Astrocyte (in vitro differentiated cells and primary cell): ENCODE results near the gene TGIF1.

ENCODE experiments used
- CTCF ChIP-seq: IDR thresholded peaks from 2 replicates; pipeline ENCODE4 v1.5.1; 2011; ENCODE audit warnings: low read depth, mild to moderate bottlenecking, inconsistent platforms, low read length, moderate library complexity; ENCODE audit not compliant: insufficient read depth
- EZH2 ChIP-seq: IDR thresholded peaks from 2 replicates; pipeline ENCODE4 v1.6.1; 2012; ENCODE audit warnings: mild to moderate bottlenecking, low read length, inconsistent platforms; ENCODE audit not compliant: insufficient read depth

- TF ChIP-seq EZH2 (no peak), CTCF (no peak)
These were observed 54.7 kb downstream of the TGIF1 start for GRCh38 chr18:3504637-3505036.
